H1 (cell line): Measurements from ENCODE around the gene UBD. TPM values are rescaled to one million over a fixed set of nuclear protein-coding genes. Genes with fewer than 3 reads are reported as not detected.

Experiments used
- ASH2L ChIP-seq: fragments of 200-600, 300-600 bp; sonication (generic); IDR thresholded peaks from one replicate; pipeline ENCODE4 v1.7.1; 2017; ENCODE audit warnings: low read length
- ATF3 ChIP-seq: IDR thresholded peaks from 2 replicates; pipeline ENCODE4 v1.6.1; 2011; ENCODE audit warnings: low read depth, mild to moderate bottlenecking, low read length; ENCODE audit not compliant: insufficient read depth
- BCL11A ChIP-seq, 2 experiments: IDR thresholded peaks; one replicate each; pipeline ENCODE4 v1.6.1; 2011; ENCODE audit warnings: low read depth in 2 of 2, low read length in 2 of 2, mild to moderate bottlenecking in 2 of 2
- CBX5 ChIP-seq: fragments of 300-800, 300-1000 bp; sonication (generic); IDR thresholded peaks from 2 replicates; pipeline ENCODE4 v1.7.1; 2016; ENCODE audit warnings: antibody characterized with exemption, low read length, low read depth
- JUN ChIP-seq: IDR thresholded peaks from 2 replicates; pipeline ENCODE4 v1.6.1; 2011; ENCODE audit warnings: low read depth, mild to moderate bottlenecking, improper control_type of control experiment, low read length
- JUND ChIP-seq: IDR thresholded peaks from 2 replicates; pipeline ENCODE4 v1.6.1; 2011; ENCODE audit warnings: mild to moderate bottlenecking, improper control_type of control experiment, low read length
- RNF2 ChIP-seq: fragments of 200-900, 300-1000 bp; sonication (generic); IDR thresholded peaks from 2 replicates; pipeline ENCODE4 v1.7.1; 2016; ENCODE audit warnings: borderline replicate concordance, low read depth, mild to moderate bottlenecking, antibody characterized with exemption, low read length; ENCODE audit not compliant: poor library complexity, severe bottlenecking; ENCODE audit errors: missing control alignments
- polyA plus RNA-seq, 7 experiments: library from polyadenylated mRNA; depleted of rRNA in 3 of 7; stranded (reverse) in 5 of 7; unstranded in 2 of 7; fragments of >200 nt in 5 of 7; fragments of 200-250 nt in 2 of 7; gene quantifications; 1 replicate in 5 of 7; 2 replicates in 1 of 7; 4 replicates in 1 of 7; pipeline versions ENCODE4 v1.2.1 to v1.2.3, GENCODE V29; 2011 to 2013; ENCODE audit warnings: missing spikeins in 2 of 7, mixed read lengths in 2 of 7
- total RNA-seq: library from RNA; stranded (reverse); fragmentation: NEBNext Ultra II Directional; extraction: Animal tissue kit (Norgen Biotek cat#: 25700); gene quantifications from 2 replicates; pipeline ENCODE4 v1.2.1, GENCODE V29; 2021
- TF ChIP-seq, protein P1 (sequence below): IDR thresholded peaks from 2 replicates; pipeline ENCODE4 v1.6.1; 2012; ENCODE audit warnings: inconsistent platforms

The UBD gene
- total and polyA plus RNA-seq, 2 of the 8 experiments (the other 6 are each of a cell fraction or from before 2014, with no cell fraction given), result 0.23 TPM; not detected in 1

DNA sequence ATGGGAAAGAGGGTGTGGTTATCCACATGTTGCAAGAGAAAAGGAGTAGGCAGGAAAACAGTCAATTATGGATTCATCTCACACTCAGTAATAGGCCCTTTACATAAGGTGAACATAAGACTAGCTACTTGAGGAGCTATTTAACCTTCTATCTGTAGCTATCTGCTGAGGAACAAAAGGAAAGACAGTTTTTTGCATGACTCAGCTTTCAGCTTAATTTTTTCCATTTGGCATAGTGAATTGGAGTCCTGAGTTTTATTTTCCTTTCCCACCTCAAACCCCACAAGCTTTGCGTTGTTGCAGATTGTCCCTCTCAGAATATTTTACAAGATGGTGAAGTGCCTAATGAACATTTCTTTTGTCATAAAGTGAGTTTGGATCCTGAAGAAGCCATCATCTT lies 32.4 kb downstream of the UBD start (continued):
- TF ChIP-seq BCL11A (IDR thresholded peaks at IDR 0.05; ENCODE audit: low read depth in 2 of 2, low read length in 2 of 2) (no peak), JUND (no peak), ATF3 (no peak), JUN (no peak), RNF2 (no peak), CBX5 (no peak), ASH2L (no peak)
- TF ChIP-seq, protein P1, sequence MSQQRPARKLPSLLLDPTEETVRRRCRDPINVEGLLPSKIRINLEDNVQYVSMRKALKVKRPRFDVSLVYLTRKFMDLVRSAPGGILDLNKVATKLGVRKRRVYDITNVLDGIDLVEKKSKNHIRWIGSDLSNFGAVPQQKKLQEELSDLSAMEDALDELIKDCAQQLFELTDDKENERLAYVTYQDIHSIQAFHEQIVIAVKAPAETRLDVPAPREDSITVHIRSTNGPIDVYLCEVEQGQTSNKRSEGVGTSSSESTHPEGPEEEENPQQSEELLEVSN, result no peak
